ENCODE data around the gene KCNQ1. TPM values are rescaled to one million over a fixed set of nuclear protein-coding genes. Genes with fewer than 3 reads are reported as not detected.

The KCNQ1 gene
- total RNA-seq, 1 experiment from 2014 or later: 2.3 TPM

DNA sequence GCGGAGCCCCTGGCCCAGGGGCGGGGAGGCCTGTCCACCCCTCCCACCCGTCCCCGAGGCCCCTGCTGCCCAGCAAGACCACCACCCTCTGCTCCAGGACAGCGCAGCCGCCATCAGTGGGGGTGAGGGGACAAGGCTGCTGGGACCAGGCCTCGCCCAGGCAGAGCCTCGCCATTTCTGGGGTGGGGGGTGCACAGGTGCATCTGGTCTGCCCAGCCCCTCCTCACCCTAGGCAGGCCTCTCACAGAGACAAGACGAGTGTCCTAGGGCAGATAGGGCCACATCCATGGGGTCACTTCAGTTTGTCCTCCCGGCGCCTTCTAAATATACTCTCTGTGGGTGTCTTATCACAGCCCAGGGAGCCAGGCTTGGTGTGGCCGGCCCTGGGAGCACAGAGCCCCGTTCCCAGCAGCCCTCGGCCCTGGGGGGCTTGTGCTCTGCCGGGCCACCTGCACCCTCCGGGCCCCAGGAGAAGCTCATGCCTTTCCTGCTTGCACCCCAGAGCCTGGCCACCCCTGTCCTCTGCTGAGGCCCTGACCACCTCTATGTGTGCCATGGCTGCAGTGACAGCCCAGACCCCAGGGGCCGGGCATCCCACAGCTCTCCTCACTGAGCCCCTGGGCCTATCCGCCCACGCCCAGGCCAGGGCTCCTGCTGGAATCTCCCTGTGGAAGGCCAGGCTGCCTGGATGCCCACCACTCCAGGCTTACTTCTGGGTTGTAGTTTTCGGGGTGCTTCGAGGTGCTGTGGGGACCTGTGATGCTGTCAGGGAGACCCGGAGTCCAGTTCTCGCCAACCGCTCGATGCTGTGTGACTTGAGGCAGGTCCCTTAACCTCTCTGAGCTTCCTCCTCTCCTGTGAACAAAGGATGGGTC is 70.8 kb downstream of the KCNQ1 start:
- H2BK15ac ChIP-seq (ENCODE audit: low read depth, low read length): no peak overlapping the region
- H3K4me1 Mint-ChIP-seq: no peaks in the 10 kb centered on the region
- no peak overlapping the region for H3K4me3 Mint-ChIP-seq
- no CpG with 5 or more reads among the region's 25 CpGs for WGBS (ENCODE audit: extremely low coverage, insufficient read length, low lambda C conversion rate)
- H3K9ac ChIP-seq (ENCODE audit: extremely low read depth, insufficient read length, low read length): no peak overlapping the region
- H3K9me3 ChIP-seq (ENCODE audit: control insufficient read depth, low read depth, low read length): no peaks in the 10 kb centered on the region
- H3K4me1 ChIP-seq (ENCODE audit: insufficient read depth, low read length): no peaks in the 10 kb centered on the region
- H2BK5ac ChIP-seq (ENCODE audit: insufficient read length, low read length): no peak overlapping the region
- no peak overlapping the region for H3K4me2 ChIP-seq (ENCODE audit: insufficient read depth, insufficient read length, low read length)
- H3K56ac ChIP-seq (ENCODE audit: insufficient read length, low read depth, low read length): no peak overlapping the region
- no peaks in the 10 kb centered on the region for H4K20me1 ChIP-seq (ENCODE audit: control insufficient read depth, insufficient read depth, insufficient read length)
- H2AK5ac ChIP-seq (ENCODE audit: insufficient read length, low read length): no peak overlapping the region
- no peak overlapping the region for H3K27ac ChIP-seq (ENCODE audit: insufficient read length, low read depth, low read length)
- no peak overlapping the region for H3T11ph ChIP-seq (ENCODE audit: low read length)
- no peak overlapping the region for H2AFZ ChIP-seq (ENCODE audit: low read length)
- H3K23ac ChIP-seq (ENCODE audit: insufficient read length, low read depth, low read length): no peak overlapping the region
- H3K4ac ChIP-seq (ENCODE audit: low read depth, low read length): no peak overlapping the region
- no peak overlapping the region for H2BK120ac ChIP-seq (ENCODE audit: low read depth, low read length, poor library complexity, severe bottlenecking)
- no peaks in the 10 kb centered on the region for H3K36me3 Mint-ChIP-seq (ENCODE audit: insufficient read depth in 1 of 3, low read depth in 3 of 3)
- H3K27me3 ChIP-seq (ENCODE audit: insufficient read depth, low read length): peaks cover 2% of the 10 kb centered on the region; the same call in 1 of the 2 replicates
- no peak for TF ChIP-seq CTCF (conservative IDR thresholded peaks at IDR 0.05)
- no peak for DNase-seq
- H3K23me2 ChIP-seq (ENCODE audit: insufficient read length, low read depth, low read length, poor library complexity, severe bottlenecking): no peaks in the 10 kb centered on the region
- H4K8ac ChIP-seq (replicated peaks; ENCODE audit: insufficient read length, low read depth, low read length): no peak overlapping the region
- H4K5ac ChIP-seq (ENCODE audit: insufficient read length, low read depth, low read length): no peak overlapping the region
- H3K79me2 ChIP-seq (ENCODE audit: insufficient read depth, low read length): no peaks in the 10 kb centered on the region
- H4K91ac ChIP-seq (ENCODE audit: insufficient read length, low read depth, low read length): no peak overlapping the region
- no peak overlapping the region for H2BK12ac ChIP-seq (ENCODE audit: insufficient read length, low read depth, low read length)
- H3K14ac ChIP-seq (ENCODE audit: insufficient read depth, low read length): no peak overlapping the region
- no peak overlapping the region for H3K27ac Mint-ChIP-seq
- no peak overlapping the region for H3K18ac ChIP-seq (ENCODE audit: insufficient read length, low read depth, low read length)
- H3K9me3 Mint-ChIP-seq: no peaks in the 10 kb centered on the region
- H3K79me1 ChIP-seq (ENCODE audit: insufficient read depth, low read depth, low read length, poor library complexity, severe bottlenecking): no peaks in the 10 kb centered on the region
- H3K27me3 Mint-ChIP-seq (ENCODE audit: low read depth): peaks cover 76% of the 10 kb centered on the region
- H2BK20ac ChIP-seq (ENCODE audit: low read depth, low read length, poor library complexity, severe bottlenecking): no peak overlapping the region

Measured in H9 (cell line).